GM20431 (cell line): Measurements from ENCODE around the gene TFF2.

Source experiments
- in situ Hi-C: fragments of 300-500 bp; cut with MseI, MboI; formaldehyde crosslinking; loops from one replicate; pipeline ENCODE4 v1.15.0; 2020; ENCODE audit warnings: low sequenced_read_pairs; ENCODE audit not compliant: unreplicated experiment

TFF2 gene, protein sequence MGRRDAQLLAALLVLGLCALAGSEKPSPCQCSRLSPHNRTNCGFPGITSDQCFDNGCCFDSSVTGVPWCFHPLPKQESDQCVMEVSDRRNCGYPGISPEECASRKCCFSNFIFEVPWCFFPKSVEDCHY

GRCh38 chr21:42350927-42351426, at the start of gene TFF2:
Gene TFF2, minus strand, starts transcription at chr21:42350994. Its CDS starts 37 bp downstream, at chr21:42350957.
- in situ Hi-C loops = no loop called here

DNA sequence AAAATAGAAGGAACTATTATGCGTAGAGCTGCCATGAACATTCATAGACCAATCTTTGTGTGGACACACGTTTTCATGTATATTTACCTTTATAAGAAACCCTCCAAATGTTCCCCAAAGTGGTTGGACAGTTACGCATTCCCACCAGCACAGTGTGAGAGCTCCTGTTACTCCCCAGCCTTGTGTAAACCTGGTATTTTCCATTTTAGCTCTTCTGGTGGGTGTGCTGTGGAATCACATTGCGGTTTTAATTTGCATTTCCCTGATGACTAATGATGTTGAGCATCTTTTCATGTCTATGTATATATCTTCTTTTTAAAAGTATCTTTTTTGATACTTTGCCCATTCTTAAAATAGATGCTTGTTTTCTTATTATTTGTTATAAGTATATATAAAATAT, 49.7 kb upstream of the TFF2 start:
- in situ Hi-C loops = no loop called here

GRCh38 chr21:42398436-42399028, 47.7 kb upstream of the TFF2 start:
- in situ Hi-C loops = no loop called here

DNA sequence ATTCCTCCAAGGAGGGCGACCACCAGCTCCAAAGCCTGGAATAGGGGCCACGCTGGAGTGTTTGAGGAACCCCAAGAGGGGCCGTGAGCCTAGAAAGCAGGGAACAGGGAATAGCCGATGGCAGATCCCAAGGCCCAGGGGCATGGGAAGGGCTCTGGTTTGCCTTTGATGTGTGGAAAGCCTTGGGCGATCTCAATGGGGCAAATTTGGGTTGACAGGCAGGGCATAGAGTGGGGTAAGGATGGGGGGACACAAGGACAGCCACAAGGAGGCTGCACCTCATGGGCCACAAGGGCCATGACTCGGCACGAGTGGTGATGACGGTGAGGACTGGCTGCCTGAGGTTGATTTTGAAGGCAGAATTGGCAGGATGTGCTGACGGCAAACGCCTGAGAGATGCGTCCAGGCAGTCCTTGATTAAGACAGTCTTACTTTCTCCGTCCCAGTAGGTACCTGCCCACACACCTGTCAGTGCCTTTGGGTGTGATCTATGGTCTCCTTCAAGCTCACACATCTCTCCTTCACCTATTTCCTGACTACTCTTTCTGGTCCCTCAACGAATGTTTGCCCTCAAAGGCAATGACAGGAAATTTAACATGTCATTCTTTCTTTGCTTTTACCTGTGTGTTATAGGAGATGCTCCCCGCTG, 47.1 kb upstream of the TFF2 start:
- in situ Hi-C loops = no loop called here

GRCh38 chr21:42396799-42397745, 46.3 kb upstream of the TFF2 start:
- in situ Hi-C loops = no loop called here

- in situ Hi-C loops = no loop called here
Observed at GRCh38 chr21:42395905-42396651, 45.3 kb upstream of the TFF2 start, which contains the start of gene TMPRSS3. Gene TMPRSS3, minus strand, starts transcription at chr21:42396052. Its CDS starts 635 bp downstream, at chr21:42395417.

GRCh38 chr21:42395302-42395701, 44.5 kb upstream of the TFF2 start:
- in situ Hi-C loops = no loop called here

- in situ Hi-C loops = no loop called here
Observed at GRCh38 chr21:42393443-42393950, 42.7 kb upstream of the TFF2 start.

- in situ Hi-C loops = no loop called here
Observed at GRCh38 chr21:42392731-42393442, 42.1 kb upstream of the TFF2 start.

GRCh38 chr21:42391297-42391696, 40.5 kb upstream of the TFF2 start:
- in situ Hi-C loops = no loop called here

DNA sequence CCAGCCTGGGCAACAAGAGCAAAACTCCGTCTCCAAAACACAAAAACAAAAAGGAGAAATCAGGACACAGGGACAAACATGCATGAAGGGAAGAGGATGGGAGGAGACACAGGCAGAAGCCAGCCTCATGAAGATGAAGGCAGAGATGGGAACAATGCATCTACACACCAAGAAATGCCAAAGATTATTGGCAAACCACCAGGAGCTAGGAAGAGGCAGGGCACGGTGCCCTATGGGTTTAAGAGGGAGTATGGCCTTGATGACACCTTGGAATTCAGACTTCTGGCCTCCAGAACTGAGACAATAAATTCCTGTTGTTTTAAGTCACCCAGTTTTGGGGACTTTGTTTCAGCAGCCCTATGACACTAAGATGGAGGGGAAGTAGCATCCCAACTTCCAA, 39.9 kb upstream of the TFF2 start:
- in situ Hi-C loops = no loop called here

- in situ Hi-C loops = no loop called here
Observed at GRCh38 chr21:42390193-42390592, 39.4 kb upstream of the TFF2 start.

- in situ Hi-C loops = no loop called here
Observed at GRCh38 chr21:42389449-42389835, 38.6 kb upstream of the TFF2 start.

DNA sequence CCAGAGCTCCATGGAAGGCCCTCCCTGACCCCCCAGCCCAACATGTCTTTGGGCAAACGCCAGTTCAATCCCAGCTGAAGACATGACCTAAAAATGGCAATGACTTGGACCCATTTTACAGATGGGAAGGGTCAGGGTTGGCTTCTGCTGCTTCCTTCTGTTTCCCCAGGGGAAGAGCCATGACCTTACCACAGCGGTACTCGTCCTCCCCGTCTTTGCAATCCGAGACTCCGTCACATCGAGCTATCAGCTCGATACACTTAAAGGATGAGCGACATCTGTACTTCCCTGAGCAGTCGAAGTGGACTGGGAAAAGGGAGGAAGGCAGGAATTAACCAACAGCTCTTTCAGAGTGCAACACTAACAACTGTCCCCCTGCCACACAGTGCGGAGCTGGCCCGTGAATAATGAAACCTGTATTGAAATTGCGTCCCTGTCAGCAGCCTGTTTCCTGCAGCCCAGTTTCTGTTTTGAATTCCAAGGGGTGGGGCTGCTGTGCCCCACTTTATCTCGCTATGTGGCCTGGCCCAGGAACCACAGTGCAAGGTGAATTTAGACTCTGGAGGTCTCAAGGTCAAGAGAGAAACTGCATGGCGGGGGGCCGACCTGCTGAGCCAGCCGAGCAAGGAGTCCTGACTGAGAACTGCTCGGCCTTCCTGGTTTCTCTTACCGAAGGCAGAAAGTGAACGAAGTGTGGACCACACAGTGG, 38.1 kb upstream of the TFF2 start:
- in situ Hi-C loops = no loop called here

DNA sequence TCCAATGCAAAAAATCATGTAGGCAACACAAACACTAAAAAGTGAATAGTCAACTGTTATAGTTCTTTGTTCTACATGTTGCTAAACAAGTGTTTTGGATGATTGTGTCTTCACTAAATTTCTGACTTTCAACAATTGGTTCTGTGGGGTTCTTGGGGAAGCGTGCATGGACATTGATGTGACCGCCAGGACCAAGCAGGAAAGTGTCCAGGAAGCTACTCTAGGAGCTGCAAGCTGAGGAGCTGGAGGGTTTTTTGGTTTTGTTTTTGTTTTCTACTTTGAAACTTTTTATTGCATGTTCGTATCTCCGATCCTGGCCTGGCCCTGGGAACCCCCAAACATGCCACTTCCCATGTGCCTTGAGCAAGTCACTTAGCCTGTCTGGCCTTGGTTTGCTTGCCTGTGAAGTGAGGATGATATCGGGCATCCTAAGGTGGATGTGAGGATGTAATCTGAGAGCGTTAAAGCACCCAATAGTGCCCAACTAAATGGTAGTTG, 37.1 kb upstream of the TFF2 start:
- in situ Hi-C loops = no loop called here

GRCh38 chr21:42387164-42387563, 36.4 kb upstream of the TFF2 start:
- in situ Hi-C loops = no loop called here

DNA sequence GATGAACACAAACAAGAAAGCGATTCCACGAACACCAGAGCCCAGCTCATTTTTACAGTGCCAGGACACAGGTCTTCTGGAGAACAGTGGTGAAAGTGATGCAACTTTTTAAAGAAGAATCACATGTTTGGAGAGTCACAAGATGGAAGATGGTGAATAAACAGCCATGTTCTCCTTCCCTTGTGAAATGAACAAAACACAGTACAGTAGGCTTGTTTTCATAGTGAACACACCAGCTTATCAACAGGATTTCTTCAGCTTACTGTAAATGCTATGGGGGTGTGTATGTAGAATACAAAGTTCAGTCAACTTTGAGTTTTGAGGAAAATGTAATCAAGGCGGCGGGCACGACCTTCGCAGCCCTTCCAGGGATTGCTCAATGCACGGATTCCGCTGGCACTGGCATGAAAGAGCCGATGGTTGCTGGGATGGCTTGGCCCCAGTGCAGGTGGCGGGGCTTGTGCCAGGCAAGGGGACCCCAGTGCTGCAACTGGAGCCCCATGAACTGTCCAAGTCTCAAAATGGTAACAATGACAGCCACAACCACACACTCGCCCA, 35.3 kb upstream of the TFF2 start:
- in situ Hi-C loops = no loop called here

DNA sequence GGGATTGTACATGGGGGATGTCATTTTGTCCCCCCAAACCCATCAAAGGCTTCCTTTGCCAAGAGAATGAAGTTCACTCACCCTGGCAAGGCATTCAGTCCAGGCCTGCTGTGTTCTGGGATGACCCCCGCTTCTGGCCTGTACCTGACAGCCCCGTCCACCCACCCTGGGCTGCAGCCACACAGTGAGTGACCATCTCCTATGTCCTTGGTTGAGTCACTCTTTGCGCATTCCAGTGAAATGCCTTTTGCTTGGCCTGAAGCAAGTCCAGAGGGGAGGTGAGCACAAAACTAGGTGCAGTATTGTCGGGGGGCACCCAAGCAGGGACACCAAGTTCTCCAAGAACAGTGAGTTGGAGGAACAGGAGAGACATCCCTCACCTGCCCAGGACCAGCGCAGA, 34.8 kb upstream of the TFF2 start:
- in situ Hi-C loops = no loop called here
